ENCODE results near the gene PRIMPOL. TPM values are rescaled to one million over a fixed set of nuclear protein-coding genes. Genes with fewer than 3 reads are reported as not detected.

Gene PRIMPOL
- total RNA-seq, 1 donor from 2014 or later: 16.8 TPM

DNA sequence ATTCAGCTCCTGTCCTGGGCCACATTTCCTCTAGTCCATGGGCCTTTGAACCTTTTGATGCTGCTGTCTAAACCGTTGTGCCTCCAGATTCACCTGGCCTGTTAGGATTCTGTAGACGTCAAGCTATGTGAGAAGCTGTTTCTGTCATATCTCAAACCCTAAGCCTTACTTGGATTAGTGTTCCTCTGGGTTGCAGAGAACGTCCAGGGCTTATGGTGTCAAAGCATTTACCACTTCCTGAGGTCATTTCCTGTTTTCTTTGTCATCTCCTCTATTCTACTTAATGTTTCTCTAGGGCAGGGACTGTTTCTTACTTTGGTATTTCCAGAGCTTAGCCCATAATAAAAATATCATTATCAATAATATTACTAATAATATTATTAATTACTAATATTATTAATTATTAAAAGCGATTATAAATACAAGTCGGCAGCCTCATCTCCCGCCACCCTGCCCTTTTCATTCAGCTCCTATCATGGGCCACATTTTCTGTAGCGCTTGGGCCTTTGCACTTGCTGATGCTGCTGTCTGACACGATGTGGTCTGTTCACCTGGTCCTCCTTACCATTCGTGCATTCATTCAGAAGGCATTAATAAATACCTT, 19.1 kb downstream of the PRIMPOL start:
- peak; percentile 58 for DNase-seq

DNA sequence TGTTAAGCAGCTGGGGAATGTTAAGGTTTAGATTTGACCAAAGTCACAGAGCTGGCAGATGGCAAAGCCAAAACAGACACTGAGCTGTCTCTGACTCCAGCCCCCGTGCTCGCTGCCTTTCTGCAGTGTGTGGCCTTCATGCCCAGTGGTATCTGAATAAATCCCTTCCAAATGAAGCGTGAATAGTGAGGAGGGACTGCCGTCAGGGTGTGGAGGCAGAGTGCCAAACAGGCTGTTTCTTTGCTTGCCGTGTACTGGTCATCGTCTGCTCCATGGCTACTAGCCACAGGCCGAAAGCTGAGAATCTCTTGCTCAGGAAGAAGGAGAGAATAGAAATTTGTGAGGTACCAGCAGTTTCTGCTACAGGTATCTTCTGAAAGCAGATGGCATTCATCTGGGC, 19.7 kb downstream of the PRIMPOL start:
- no peak for DNase-seq

DNA sequence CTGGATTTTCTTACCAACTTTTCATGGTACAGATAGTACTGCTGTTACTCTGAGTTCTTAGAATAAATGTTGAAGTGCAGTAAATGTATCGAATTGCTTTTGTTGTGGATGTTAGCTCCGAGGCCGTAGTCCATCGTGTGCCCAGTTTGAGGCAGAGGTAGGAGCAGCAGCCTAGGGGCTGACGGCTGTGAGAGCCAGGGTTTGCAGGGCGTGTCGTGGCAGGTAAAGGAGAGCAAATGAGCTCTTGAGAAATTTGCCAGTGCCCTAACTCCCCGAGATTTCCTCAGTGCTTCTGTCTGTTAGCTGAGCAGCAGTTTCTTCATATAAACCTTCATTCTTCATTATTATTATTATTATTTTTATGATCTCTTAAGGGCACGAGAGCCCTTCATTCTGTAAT, 21.6 kb downstream of the PRIMPOL start:
- no peak for DNase-seq

DNA sequence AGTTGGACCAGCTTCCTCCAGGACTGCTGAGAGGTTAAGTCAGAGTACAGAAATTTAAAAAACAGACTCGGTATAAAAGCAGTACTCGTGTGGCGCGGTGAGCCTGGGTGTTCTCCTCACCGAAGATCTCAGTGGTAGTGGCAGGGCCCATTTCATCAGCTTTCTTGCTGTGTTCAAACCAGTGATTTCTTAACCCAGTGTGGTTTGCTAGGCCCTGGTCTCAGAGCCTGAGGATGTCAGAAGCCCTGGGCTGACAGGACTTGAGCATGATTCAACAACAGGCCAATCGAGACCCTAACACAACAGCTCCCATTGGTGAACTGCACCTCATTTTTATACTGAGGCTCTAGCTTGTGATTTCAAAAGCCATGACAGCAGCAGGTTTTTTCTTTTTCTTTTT, 23.2 kb downstream of the PRIMPOL start:
- no peak for DNase-seq

DNA sequence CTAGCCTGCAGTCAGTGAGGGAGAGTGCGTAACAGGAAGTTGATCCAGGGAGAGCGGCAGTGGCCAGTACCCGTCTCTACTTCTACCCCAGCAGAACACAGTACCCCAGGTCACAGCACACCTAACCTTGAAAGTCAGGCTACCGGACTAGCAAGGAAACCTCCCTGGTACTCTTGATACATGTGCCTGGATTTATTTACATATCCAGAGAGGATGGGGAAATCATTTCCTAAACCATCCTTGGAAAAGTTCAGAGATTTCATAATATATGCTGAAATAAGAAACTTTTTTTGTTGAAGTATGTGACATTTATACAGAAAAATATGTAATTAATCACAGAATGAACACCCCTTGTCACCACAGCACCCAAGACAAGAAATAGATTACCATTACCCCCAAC, 24.5 kb downstream of the PRIMPOL start:
- no peak for DNase-seq

DNA sequence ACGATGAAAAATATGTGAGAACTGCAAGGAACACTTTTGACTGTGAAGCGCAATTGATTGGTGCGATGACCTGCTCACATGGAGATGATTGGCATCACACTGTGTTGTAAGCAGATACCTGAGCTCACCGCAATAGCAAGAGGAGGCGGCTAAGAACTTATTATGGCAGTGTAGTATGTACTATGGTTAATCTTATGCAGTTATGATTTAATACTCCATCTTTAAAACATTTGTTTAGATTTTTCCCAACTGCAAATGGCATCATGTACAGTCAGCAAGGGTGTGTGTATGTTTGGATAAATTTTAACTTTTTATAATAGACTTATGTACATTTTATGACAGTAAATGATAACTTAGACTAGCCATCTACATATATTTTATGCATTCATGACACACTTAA, 25.5 kb downstream of the PRIMPOL start:
- no peak for DNase-seq

DNA sequence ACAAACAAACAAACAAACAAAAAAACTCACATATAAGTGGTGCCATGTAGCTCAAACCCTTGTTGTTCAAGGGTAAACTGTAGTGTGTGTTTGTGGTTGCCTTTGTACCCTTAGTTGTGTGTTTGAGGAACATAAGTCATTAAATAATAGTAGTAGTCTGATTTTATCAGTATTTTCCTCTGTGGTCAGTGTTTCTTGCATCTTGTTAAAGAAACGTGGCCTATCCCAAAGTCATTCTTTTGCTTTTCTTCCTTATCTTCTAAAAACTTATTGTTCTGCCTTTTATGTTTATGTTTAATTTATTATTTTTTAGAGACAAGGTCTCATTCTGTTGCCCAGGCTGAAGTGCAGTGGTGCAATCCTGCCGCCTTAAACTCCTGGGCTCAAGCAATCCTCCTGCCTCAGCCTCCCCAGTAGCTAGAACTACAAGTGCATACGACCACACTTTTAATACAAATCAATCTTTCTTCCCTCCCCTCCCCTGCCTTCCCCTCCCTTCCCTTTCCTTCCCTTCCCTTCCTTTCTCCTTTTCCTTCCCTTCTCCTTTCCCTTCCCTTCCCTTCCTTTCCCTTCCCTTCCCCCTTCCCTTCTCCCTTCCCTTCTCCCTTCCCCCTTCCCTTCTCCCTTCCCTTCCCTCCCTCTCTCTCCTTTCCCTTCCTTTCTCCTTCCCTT, 26.4 kb downstream of the PRIMPOL start:
- DNase-seq: no peak

DNA sequence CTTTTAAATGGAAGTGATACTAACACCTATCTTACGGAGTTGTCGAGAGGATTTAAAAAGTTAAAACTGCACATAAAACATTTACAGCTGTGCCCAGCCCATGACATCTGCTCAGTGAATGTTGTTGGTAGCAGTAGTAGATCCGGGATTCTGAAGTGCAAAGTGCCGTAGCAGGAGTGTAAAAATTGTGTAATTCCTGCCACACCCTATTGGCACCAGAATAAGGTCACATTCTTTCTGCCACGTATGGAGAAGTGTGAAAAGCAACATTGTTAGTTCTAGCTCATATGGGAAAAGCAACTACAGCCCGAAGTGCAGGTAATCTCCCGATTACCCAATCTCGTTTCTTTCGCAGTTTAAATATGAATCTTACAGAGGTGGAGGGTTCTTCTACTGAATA, 31.2 kb downstream of the PRIMPOL start:
- no peak for DNase-seq

DNA sequence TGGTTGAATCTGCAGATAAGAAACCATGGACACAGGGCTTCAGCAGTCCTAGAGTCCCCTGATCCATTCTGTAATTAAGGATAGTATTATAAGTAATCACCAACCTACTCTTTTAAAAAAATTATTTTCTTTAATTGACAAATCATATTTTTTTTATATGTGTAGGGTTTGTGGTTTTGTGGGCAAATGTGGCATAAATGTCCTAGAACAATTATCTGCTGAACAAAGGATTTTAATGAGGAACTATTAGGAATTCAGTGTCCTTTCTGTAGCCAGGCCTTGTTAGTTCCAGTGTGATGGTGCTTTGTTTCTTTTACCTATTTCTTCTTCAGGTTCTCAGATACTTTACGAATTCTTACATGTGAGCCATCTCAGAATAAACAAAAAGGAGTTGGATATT, 32.4 kb downstream of the PRIMPOL start:
- no peak for DNase-seq

DNA sequence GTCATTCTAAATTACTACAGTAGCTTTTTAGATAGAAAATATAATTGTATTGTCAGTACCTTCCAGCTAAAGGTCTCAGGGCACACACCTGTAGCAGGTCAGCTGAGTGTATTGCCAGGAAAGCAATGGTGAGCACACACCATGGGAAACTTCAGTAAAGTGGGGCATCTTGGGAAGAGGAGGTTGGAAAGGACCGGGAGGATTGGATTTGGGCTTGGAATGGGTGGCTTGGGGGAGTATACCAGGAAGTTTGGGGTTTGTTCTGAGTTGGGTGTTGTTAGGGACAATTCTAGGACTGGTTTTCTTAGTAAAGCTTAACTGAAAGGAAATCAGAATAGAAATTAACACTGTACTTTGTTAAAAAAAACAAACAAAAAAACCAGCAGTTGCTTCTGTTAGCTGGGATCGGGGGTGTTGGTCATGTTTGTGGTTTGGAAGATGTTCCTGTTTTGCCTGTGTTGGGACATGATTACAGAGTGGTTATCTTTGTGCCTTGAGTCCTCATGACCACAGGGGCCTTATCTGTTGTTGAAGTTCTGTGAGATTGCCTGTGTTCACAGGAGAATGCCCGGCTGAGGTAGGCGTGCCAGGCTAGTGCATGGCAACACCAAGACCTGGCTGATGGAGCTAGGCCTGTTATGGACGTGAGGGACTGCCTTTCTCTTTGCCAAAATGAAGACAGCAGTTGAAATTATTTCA, 35.1 kb downstream of the PRIMPOL start:
- no peak for DNase-seq

DNA sequence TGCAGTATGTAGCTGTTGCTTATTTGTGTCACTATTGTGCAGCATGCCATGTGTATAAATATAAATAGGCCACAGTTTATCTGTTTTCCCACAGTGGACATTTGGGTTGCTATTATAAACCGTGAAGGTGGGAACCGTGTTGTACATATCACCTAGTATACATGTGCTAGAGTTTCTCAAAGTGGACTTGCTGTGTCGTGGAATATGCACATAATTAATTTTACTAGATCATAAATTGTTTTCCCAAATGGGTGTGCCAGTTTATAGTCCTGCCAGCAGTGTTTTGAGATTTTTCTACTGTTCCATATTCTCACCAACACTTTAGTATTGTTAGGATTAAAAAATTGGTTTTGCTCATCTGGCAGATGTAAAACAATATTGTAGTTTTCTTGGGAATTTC, 38.5 kb downstream of the PRIMPOL start:
- no peak for DNase-seq

DNA sequence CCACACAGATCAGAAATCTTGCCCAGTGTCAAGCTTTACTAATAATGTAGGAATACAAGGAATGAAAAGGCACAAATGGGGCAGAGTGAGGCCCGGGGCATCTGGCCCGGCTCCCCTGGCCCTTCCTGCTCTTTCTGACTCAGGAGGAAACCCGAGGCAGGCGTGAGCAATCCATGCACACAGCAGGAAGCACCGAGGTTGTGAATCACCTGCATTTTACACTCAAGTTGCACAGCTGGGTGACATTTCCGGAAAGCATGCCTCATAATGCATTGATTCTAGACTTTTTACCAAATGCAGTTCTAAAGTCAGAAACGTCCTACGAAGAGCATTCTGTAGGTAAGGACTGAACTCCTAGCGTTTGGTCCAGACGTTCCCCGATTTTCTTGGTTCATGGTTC, 38.9 kb downstream of the PRIMPOL start:
- DNase-seq: peak; percentile 96

DNA sequence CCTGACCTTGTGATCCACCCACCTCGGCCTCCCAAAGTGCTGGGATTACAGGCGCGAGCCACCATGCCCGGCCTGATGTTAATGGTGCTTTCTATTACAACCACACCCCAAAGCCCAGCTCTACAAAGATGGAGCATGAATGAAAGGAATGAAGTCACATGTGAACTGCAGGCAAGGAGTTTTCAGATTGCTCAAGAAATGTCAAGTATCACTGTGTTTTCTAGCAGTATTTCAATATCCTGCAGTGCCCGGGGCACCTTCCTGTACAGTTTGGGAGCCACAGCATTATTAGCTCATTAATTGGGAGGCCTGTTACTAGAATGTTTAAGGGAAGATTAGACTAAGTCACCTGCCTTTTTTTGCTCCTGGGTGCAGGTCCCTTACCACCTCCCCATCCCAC, 40.1 kb downstream of the PRIMPOL start:
- no peak for DNase-seq

DNA sequence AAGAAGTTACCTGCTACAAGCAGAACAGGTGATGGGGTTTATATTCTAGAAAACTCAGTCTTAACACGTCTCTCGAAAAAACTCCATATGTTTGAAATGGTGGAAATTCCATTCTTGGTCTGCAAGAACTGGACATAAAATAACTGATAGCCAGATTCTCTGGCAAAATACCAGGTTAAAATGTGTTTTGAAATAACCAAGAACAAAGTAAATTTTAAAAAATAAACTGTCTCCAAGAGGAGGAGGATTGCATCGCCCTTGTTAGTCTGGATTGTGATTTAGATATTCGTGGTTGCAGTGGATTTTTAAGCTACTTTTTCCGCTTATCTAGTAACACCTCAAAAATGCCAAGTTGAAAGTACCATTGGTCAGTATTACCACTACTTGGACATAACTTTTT, 43.5 kb downstream of the PRIMPOL start:
- DNase-seq: no peak

DNA sequence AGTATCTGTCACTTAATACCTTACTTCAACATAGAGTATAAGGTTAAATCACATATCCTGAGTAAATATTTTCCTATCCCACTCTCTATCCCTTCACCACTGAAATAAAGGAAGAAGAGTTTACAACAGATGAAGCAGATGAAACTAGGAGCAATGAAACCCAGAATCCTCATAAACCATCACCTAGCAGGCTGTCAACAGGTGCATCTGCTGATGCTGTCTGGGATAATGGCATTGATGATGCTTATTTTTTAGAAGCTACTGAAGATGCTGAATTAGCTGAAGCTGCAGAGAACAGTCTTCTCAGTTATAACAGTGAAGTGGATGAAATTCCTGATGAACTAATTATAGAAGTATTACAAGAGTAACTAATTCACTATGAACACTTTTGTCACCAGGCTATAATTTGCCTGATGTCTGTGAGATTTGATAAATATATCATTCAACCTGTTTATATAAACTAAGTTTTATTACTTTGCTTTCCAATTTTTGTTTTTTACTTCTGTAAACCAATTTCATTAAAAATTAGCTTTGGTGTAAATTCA, 44.9 kb downstream of the PRIMPOL start:
- no peak for DNase-seq

DNA sequence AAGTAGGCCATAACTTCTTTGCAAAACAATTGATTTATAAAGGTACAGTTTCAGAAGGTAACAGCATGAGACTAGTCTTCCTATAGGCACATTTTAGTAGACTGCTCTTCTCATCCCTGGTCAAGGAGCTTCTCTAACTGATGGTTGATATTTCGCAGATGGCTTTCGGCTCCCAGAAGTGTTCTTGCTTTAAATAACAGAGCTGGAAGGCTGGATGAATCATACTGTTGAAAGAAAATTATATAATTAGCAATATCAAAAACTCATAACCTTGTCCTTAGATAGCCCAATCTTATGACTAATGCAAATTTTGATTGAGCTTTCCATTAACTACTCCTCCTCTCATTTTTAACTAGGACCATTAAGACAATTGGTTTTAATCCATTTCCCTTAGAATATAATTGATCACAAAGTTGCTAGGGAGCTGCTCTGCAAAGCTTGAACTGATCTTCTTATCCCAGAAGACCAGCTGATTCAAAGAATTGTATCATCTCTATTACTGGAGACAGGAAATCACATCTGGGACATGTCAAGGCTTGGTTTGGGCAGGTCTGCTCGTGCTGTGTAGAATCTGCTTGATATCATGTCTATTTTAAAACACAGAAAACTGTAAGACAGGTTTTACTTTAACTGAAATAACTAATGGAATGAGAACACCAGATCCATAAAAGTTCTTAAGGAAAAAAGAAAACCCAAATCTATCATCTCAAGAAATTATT, 45.8 kb downstream of the PRIMPOL start:
- DNase-seq: no peak

DNA sequence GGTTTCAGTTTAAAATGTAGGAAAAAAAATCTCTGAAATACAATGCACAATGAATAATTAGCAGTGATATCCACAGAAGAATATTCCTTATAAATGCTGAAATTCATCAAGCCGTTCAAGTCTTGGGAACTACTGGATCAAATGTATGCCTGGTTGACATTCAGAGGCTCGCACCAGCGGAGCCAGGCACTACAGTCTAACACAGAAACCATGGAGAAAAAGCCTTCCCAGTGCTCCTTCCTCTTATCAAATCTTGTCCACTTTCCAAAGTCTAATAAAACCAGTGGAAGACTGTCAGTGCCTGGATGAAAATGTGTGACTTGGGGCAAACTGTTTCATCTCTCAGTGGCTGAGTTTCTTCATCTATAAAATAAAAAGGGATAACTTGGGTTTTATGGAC, 48.4 kb downstream of the PRIMPOL start:
- DNase-seq: no peak

DNA sequence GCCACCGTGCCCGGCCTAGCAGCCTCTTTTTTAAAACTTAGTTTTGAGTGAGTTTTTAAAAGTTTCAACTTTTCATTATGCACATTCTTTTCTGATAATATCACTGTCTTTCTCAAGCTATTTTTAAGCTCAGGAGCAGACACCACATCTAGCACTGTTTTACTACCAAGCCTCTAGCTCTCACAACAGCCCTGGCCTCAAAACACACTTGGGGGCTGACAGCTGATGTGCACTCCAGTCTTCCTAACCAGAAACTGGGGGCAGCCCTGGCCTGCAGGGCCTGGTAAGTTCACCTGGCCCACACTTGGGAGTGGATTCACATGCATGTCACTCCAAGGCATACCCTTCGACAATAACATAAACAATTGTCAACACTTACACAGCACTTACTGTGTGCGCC, 50.4 kb downstream of the PRIMPOL start:
- DNase-seq: no peak

DNA sequence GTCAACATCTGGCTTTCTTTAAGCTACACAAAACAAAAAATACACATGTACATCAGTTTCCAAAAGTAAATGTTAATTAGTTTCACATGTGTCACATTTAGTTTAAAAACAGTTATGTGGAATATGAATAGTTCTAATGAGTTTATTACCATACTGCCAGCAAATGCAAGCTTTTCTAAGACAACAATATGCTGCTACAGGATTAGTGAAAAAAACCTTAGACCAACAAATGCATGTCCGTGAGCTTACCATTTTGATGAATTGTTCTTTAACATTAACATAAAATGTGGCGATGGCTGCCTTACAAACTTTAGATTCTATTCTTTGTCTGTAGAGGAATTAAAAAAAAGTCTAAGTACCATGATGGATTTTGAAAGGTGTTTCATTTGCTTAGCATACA, 52.6 kb downstream of the PRIMPOL start:
- DNase-seq: no peak

DNA sequence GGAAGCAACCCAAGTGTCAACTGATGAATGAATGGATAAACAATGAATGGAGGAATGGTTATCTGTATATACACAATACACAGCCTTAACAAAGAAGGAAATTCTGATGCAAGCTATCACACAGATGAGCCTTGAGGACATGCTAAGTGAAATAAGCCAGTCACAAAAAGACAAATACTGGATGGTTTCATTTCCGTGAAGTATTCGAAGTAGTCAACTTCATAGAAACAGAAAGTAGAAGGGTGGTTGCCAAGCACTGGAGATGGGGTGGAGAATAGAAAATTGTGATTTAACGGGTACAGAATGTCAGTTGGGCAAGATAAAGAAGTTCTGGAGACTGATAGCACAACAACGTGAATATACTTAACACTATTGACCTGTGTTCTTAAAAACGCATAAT, 56.2 kb downstream of the PRIMPOL start:
- DNase-seq: no peak

DNA sequence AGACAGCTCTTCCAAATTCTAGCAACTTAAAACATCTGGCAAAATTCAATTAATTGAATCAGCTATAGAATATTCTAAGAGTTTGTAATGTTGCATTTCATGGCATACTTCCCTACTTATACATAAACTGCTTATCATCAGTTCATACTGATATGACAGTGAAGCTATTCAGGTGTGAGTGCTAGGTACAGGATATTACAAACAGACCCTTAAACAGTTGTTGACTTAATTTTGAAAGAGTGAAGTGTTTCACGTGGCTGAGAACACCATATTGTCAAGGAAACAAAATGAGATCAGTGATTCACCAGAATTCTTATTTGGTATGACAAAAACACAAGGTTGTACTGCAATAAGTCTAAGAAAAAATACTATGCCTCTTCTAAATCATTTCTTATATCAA, 56.9 kb downstream of the PRIMPOL start:
- DNase-seq: no peak

DNA sequence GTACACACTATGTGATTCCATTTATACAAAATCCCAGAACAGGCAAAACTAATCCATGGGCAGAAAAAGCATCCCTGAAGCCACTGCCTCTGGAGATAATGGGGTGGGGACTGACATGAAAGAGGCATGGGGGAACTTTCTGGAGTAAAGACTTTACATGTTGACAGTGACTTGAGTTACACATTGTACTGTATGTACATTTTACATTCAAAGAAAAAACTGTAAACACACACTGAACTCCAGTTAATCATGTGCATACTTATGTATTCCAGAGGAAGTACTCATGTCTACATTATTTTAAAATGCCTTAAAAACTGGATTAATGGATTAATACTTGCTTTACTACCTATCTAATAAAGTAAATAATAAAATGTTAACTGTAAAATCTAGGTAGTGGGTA, 62.8 kb downstream of the PRIMPOL start:
- DNase-seq: no peak

DNA sequence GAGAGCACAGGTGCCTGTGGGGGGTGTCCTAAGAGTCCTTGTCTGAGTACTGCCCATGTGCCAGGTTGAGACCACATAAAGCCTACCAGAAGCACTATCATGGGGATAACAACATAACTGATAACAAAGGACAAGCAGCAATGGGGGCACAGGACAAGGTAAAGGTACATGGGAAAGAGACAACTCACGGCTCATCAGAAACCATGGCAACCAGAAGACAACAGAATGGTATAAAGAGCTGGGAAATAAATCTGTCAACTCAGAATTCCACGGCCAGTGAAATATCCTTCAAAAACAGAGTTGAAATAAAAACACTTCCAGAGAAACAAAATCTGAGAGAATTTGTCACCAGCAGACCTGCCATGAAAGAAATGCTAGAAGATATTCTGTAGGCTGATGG, 64.3 kb downstream of the PRIMPOL start:
- no peak for DNase-seq

All from dermis blood vessel endothelial cell (primary cell).